ENCODE measurements around the gene TAF11L14.

The TAF11L14 gene

DNA sequence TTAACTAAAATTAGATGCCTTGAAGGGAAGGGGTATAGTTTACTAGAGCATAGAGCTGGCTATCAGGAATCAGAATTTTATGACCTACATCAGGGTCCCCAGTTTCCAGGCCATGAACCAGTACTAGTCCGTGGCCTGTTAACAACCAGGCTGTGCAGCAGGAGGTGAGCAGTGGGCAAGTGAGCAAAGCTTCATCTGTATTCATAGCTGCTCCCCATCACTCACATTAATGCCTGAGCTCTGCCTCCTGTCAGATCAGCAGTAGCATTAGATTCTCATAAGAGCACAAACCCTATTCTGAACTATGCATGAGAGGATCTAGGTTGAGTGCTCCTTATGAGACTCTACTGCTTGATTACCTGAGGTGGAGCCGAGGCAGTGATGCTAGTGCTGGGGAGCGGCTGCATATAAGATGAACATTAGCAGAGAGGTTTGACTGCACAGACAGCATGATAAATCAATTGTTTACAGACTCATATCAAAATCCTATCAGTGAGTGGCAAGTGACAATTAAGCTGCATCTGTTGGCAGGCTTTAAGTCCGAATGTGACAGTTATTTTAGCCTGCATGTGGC, 44.6 kb downstream of the TAF11L14 start:
- no peak overlapping the region for H3K27ac ChIP-seq
- no peak for DNase-seq (ENCODE audit: low read depth, low spot score)

DNA sequence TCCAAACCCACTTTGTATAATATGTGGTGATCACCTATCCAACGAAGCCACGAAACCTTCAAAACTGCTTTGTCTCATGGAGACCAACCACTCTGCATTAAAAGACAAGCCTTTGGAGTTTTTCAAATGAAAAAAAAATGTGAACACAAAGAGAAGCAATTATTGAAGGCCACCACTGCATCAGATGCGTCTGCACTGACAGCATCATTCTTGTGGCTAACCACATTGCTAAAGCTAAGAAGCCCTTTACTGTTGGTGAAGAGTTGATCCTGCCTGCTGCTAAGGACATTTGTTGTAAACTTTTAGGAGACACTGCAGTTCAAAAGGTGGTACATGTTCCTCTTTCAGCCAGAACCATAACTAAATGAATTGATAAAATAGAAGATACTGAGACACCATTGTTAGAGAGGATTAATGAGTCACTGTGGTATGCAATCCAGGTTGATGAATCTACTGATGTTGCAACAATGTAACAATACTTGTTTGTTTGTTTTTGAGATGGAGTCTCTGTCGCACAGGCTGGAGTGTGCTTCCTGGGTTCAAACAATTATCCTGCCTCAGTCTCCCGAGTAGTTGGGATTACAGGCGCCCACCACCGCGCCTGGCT, 45.4 kb downstream of the TAF11L14 start:
- H3K27ac ChIP-seq, result peak overlapping the region; percentile 17
- DNase-seq (ENCODE audit: low read depth, low spot score), result peak; percentile 44

- no peak for DNase-seq (ENCODE audit: low read depth, low spot score)
- no peak overlapping the region for H3K27ac ChIP-seq
Observed at GRCh38 chr5:17680737-17681136, 46.5 kb downstream of the TAF11L14 start.
